PC-3 (cell line): ENCODE data around the gene SNIP1.

ENCODE experiments used
- CTCF ChIP-seq: fragments of 300-600 bp; sonication (generic); conservative IDR thresholded peaks from 2 replicates; pipeline ENCODE4 v1.5.1; 2017; ENCODE audit warnings: antibody characterized with exemption, low read depth, mild to moderate bottlenecking, low read length
- EZH2 ChIP-seq: fragments of 300-600 bp; sonication (generic); IDR thresholded peaks from one replicate; pipeline ENCODE4 v1.6.1; 2017; ENCODE audit warnings: antibody characterized with exemption, mild to moderate bottlenecking, low read length; ENCODE audit not compliant: unreplicated experiment

- TF ChIP-seq CTCF (no peak), EZH2 (no peak)
These were observed 10.8 kb upstream of the SNIP1 start for GRCh38 chr1:37564892-37565291.
